K562 (cell line): Measurements from ENCODE around the gene ADRB1. TPM values are rescaled to one million over a fixed set of nuclear protein-coding genes. Genes with fewer than 3 reads are reported as not detected.

Experiments used
- ATAC-seq: fragments of 200-7000 bp; cut with Tn5 transposase; 3 replicates; pipeline ENCODE4 v1.9.1; 2020; ENCODE audit warnings: moderate library complexity
- BruUV-seq: library from RNA; stranded (reverse); fragments of 400-500 nt; replicated peaks from 2 replicates; lab custom pipeline; 2021; lab: Mats Ljungman, UMichigan
- CTCF ChIA-PET: fragments of 300-600 bp; formaldehyde crosslinking; extraction: SDS; loops from one replicate; lab custom pipeline; 2021; ENCODE audit warnings: low intra/inter-chr PET ratio; lab: Yijun Ruan, JAX
- POLR2A ChIA-PET: fragments of 300-600, 350-650 bp; sonication (Branson Sonifier 250); formaldehyde crosslinking; extraction: SDS; loops from one replicate; lab custom pipeline; 2021; ENCODE audit warnings: antibody characterized with exemption, inconsistent platforms; lab: Yijun Ruan, JAX
- DNase-seq, 4 experiments: peaks; one replicate each; pipeline versions ENCODE4 v3.0.0 to v3.0.0-alpha.2; 2011 to 2018; ENCODE audit warnings: low spot score in 3 of 4, mixed read lengths in 3 of 4; ENCODE audit errors: extremely low read depth in 1 of 4
- FAIRE-seq: peaks from 2 replicates; lab custom pipeline; 2011; peaks lifted over from hg19 to GRCh38; lab: Jason Lieb, UNC
- H2AFZ ChIP-seq: 2 replicates; pipeline ENCODE4 v1.6.0; 2011; ENCODE audit warnings: low read depth, low read length, control low read depth, inconsistent platforms
- H3K27ac ChIP-seq: fragments of 200-600 bp; 3 replicates; pipeline ENCODE4 v1.8.0; 2011; ENCODE audit warnings: low read depth, mild to moderate bottlenecking, control low read depth, inconsistent platforms, low read length, moderate library complexity, mixed read lengths; ENCODE audit errors: extremely low read depth
- H3K27me3 ChIP-seq, 2 experiments: fragments of 300-600 bp in 1 of 2; 2 replicates in 1 of 2; 3 replicates in 1 of 2; pipeline versions ENCODE4 v1.6.0 to v1.8.0; 2011; ENCODE audit warnings: inconsistent platforms in 2 of 2, low read length in 2 of 2, mild to moderate bottlenecking in 1 of 2, mixed read lengths in 1 of 2, moderate library complexity in 1 of 2; ENCODE audit not compliant: control insufficient read depth in 2 of 2, insufficient read depth in 2 of 2
- H3K36me3 ChIP-seq: fragments of 300-600 bp; 3 replicates; pipeline ENCODE4 v1.8.0; 2011; ENCODE audit warnings: mild to moderate bottlenecking, low read length, inconsistent platforms; ENCODE audit not compliant: control insufficient read depth, insufficient read depth
- H3K4me1 ChIP-seq, 2 experiments: fragments of 200-600 bp in 1 of 2; replicated peaks in 1 of 2; 2 replicates in 1 of 2; 3 replicates in 1 of 2; pipeline versions ENCODE4 v1.5.1 to v1.8.0; 2011; ENCODE audit warnings: inconsistent platforms in 2 of 2, low read length in 2 of 2, mild to moderate bottlenecking in 1 of 2, mixed read lengths in 1 of 2, moderate library complexity in 1 of 2; ENCODE audit not compliant: control insufficient read depth in 2 of 2, insufficient read depth in 2 of 2
- H3K4me2 ChIP-seq: 2 replicates; pipeline ENCODE4 v1.6.1; 2011; ENCODE audit warnings: low read length, control low read depth, inconsistent platforms, mixed read lengths; ENCODE audit not compliant: insufficient read depth
- H3K4me3 ChIP-seq: fragments of 200-600 bp; sonication (generic), shearing (Covaris generic); 2 replicates; pipeline ENCODE4 v1.5.1; 2016; ENCODE audit warnings: control low read depth, inconsistent platforms
- H3K79me2 ChIP-seq: fragments of 200-600 bp; 3 replicates; pipeline ENCODE4 v1.8.0; 2011; ENCODE audit warnings: low read length, inconsistent platforms; ENCODE audit not compliant: control insufficient read depth, insufficient read depth
- H3K9ac ChIP-seq, 2 experiments: 2 replicates each; pipeline versions ENCODE4 v1.6.0 to v1.6.1; 2011; ENCODE audit warnings: low read depth in 2 of 2, low read length in 2 of 2, control low read depth in 1 of 2, inconsistent platforms in 1 of 2, mild to moderate bottlenecking in 1 of 2, mixed read lengths in 1 of 2; ENCODE audit not compliant: insufficient read depth in 1 of 2
- H3K9me1 ChIP-seq: one replicate; pipeline ENCODE4 v1.6.0; 2011; ENCODE audit warnings: inconsistent platforms, mild to moderate bottlenecking, low read length, moderate library complexity; ENCODE audit not compliant: control insufficient read depth, insufficient read depth
- H3K9me3 ChIP-seq: replicated peaks from 2 replicates; pipeline ENCODE4 v1.5.1; 2011; ENCODE audit warnings: low read depth, low read length, inconsistent platforms; ENCODE audit not compliant: control insufficient read depth, insufficient read depth
- H4K20me1 ChIP-seq: replicated peaks from 2 replicates; pipeline ENCODE4 v1.6.1; 2011; ENCODE audit warnings: low read length, inconsistent platforms, mixed read lengths; ENCODE audit not compliant: control insufficient read depth, insufficient read depth
- CBX3 ChIP-seq, 2 experiments: IDR thresholded peaks; 1 replicate in 1 of 2; 2 replicates in 1 of 2; pipeline ENCODE4 v1.6.1; 2012; ENCODE audit warnings: inconsistent platforms in 2 of 2, low read length in 2 of 2, borderline replicate concordance in 1 of 2, control low read depth in 1 of 2
- FOXP1 ChIP-seq: sonication (generic); formaldehyde crosslinking; IDR thresholded peaks from 2 replicates; pipeline ENCODE4 v1.8.0; 2022; ENCODE audit warnings: mild to moderate bottlenecking, missing genetic modification reagents
- KDM1A ChIP-seq, 2 experiments: fragments of 450-650 bp; IDR thresholded peaks; 2 replicates each; pipeline ENCODE4 v1.6.1; 2016; ENCODE audit warnings: mild to moderate bottlenecking in 2 of 2
- NR2C1 ChIP-seq, 2 experiments: fragments of 450-650 bp; IDR thresholded peaks; 2 replicates each; pipeline ENCODE4 v1.6.1; 2017; ENCODE audit warnings: mild to moderate bottlenecking in 2 of 2, antibody characterized with exemption in 1 of 2, inconsistent platforms in 1 of 2, missing compliant biosample characterization in 1 of 2, missing genetic modification characterization in 1 of 2
- RFX1 ChIP-seq: fragments of 450-650 bp; IDR thresholded peaks from 2 replicates; pipeline ENCODE4 v1.6.1; 2016; ENCODE audit warnings: mild to moderate bottlenecking, moderate library complexity
- RUNX1 ChIP-seq: sonication (generic); IDR thresholded peaks from 2 replicates; pipeline ENCODE4 v1.6.1; 2016; ENCODE audit warnings: antibody characterized with exemption, low read depth
- SMARCC2 ChIP-seq: fragments of 450-650 bp; IDR thresholded peaks from 2 replicates; pipeline ENCODE4 v1.6.1; 2017; ENCODE audit warnings: antibody characterized with exemption, moderate library complexity, mild to moderate bottlenecking, low read depth
- ZBED1 ChIP-seq: IDR thresholded peaks from 2 replicates; pipeline ENCODE4 v1.6.1; 2014
- ZFPM2 ChIP-seq: fragments of 250-450 bp; sonication (Bioruptor Pico); IDR thresholded peaks from 2 replicates; pipeline ENCODE4 v1.5.1; 2022; ENCODE audit warnings: mild to moderate bottlenecking
- ZNF212 ChIP-seq: fragments of 450-650 bp; formaldehyde crosslinking; IDR thresholded peaks from 2 replicates; pipeline ENCODE4 v1.4.0; 2020; ENCODE audit warnings: mild to moderate bottlenecking
- ZNF445 ChIP-seq: fragments of 250-450 bp; sonication (Bioruptor Pico); IDR thresholded peaks from 2 replicates; pipeline ENCODE4 v1.4.0; 2020; ENCODE audit warnings: low read depth, mild to moderate bottlenecking, moderate library complexity
- ZNF561 ChIP-seq: fragments of 450-650 bp; formaldehyde crosslinking; conservative IDR thresholded peaks from 2 replicates; pipeline ENCODE4 v1.4.0; 2020; ENCODE audit warnings: mild to moderate bottlenecking, moderate library complexity
- ZNF644 ChIP-seq: fragments of 200-800 bp; sonication (Bioruptor generic); IDR thresholded peaks from 2 replicates; pipeline ENCODE4 v1.6.1; 2016; ENCODE audit warnings: low read depth, missing genetic modification characterization, missing compliant biosample characterization
- WGBS: fragments of 100-300 bp; shearing (Covaris generic); methylation state at CpG from one replicate; pipeline ENCODE4 v1.1.6; 2016; ENCODE audit warnings: low coverage, mixed read lengths; ENCODE audit not compliant: insufficient coverage; ENCODE audit errors: missing lambda C conversion rate; 5-methylcytosine and 5-hydroxymethylcytosine counted together
- in situ Hi-C: fragments of 300-500 bp; cut with MboI; formaldehyde crosslinking; loops from 4 replicates; pipeline ENCODE4 v1.15.0; 2018; ENCODE audit warnings: inconsistent platforms, mixed read lengths
- intact Hi-C: fragments of 100-400 bp; cut with micrococcal nuclease; formaldehyde crosslinking; loops from 2 replicates; pipeline ENCODE4 v1.14.2; 2022
- polyA plus RNA-seq, 8 experiments: library from polyadenylated mRNA; depleted of rRNA in 4 of 8; stranded (reverse) in 5 of 8; unstranded in 3 of 8; fragments of >200 nt; fragmentation: Nextera tagmentation in 2 of 8; fragmentation: Illumina TruSeq in 1 of 8; extraction: Ambion mirVana in 2 of 8; extraction: Trizol in 1 of 8; gene quantifications; 2 replicates each; pipeline versions ENCODE4 v1.2.1 to v1.2.3, GENCODE V29; 2011 to 2014; ENCODE audit warnings: inconsistent platforms in 1 of 8, missing spikeins in 1 of 8
- total RNA-seq, 7 experiments: library from RNA; depleted of rRNA in 6 of 7; stranded (reverse); fragments of >200 nt in 6 of 7; fragmentation: Illumina TruSeq in 2 of 7; extraction: Trizol in 2 of 7; gene quantifications; 2 replicates each; pipeline versions ENCODE4 v1.2.1 to v1.2.3, GENCODE V29; 2011 to 2021; ENCODE audit warnings: low replicate concordance in 1 of 7
- TF ChIP-seq, protein P1 (sequence below): sonication (generic); formaldehyde crosslinking; IDR thresholded peaks from 2 replicates; pipeline ENCODE4 v1.8.1; 2022; ENCODE audit warnings: missing genetic modification reagents
- TF ChIP-seq, protein P2 (sequence below): IDR thresholded peaks from 2 replicates; pipeline ENCODE4 v1.6.1; 2016; ENCODE audit warnings: missing genetic modification characterization, missing compliant biosample characterization

Gene ADRB1
- total and polyA plus RNA-seq, 9 of the 15 experiments (the other 6 are each of a cell fraction or from before 2014, with no cell fraction given), result 0.07 to 0.11 (median 0.09) TPM; not detected in 6

DNA sequence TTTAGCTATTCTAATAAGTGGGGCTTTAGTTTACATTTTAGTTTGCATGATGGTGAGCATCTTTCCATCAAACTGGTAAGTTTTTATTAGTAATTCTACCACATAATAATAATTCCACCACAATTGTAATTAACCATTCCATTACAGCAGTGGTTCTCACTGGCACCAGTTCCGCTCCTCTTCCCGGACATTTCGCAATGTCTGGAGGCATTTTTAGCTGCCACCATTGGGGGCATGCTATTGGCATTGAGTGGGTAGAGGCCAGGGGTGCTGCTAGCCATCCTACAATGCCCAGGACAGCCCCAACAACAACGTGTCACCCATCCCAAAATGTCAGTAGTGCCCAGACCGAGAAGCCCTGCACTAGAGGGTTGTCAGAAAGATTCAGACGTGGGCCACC is 31.4 kb downstream of the ADRB1 start:
- ATAC-seq, result no peak
- TF ChIP-seq, protein P1, sequence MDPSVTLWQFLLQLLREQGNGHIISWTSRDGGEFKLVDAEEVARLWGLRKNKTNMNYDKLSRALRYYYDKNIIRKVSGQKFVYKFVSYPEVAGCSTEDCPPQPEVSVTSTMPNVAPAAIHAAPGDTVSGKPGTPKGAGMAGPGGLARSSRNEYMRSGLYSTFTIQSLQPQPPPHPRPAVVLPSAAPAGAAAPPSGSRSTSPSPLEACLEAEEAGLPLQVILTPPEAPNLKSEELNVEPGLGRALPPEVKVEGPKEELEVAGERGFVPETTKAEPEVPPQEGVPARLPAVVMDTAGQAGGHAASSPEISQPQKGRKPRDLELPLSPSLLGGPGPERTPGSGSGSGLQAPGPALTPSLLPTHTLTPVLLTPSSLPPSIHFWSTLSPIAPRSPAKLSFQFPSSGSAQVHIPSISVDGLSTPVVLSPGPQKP (CRISPR knock-in tag), result no peak
- TF ChIP-seq CBX3 (IDR thresholded peaks at IDR 0.05; ENCODE audit: borderline replicate concordance in 1 of 2, low read length in 2 of 2), result no peak
- no peak for TF ChIP-seq ZNF212 (CRISPR knock-in tag)
- no peak for TF ChIP-seq ZNF445 (CRISPR knock-in tag)
- no peak for TF ChIP-seq RFX1
- TF ChIP-seq ZBED1, result no peak
- TF ChIP-seq FOXP1, result no peak
- TF ChIP-seq NR2C1 (IDR thresholded peaks at IDR 0.05), result no peak
- TF ChIP-seq NR2C1 (tag; IDR thresholded peaks at IDR 0.05), result no peak
- no peak for TF ChIP-seq RUNX1
- no peak for TF ChIP-seq SMARCC2
- TF ChIP-seq ZNF561 (CRISPR knock-in tag), result no peak
- TF ChIP-seq, protein P2, sequence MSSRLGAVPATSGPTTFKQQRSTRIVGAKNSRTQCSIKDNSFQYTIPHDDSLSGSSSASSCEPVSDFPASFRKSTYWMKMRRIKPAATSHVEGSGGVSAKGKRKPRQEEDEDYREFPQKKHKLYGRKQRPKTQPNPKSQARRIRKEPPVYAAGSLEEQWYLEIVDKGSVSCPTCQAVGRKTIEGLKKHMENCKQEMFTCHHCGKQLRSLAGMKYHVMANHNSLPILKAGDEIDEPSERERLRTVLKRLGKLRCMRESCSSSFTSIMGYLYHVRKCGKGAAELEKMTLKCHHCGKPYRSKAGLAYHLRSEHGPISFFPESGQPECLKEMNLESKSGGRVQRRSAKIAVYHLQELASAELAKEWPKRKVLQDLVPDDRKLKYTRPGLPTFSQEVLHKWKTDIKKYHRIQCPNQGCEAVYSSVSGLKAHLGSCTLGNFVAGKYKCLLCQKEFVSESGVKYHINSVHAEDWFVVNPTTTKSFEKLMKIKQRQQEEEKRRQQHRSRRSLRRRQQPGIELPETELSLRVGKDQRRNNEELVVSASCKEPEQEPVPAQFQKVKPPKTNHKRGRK, result no peak
- no peak for TF ChIP-seq KDM1A (IDR thresholded peaks at IDR 0.05)
- TF ChIP-seq ZFPM2, result no peak
- TF ChIP-seq ZNF644 (tag), result no peak
- TF ChIP-seq, all 486 proteins: peak for 0
- no peak overlapping the region for H3K27ac ChIP-seq
- no peaks in the 10 kb centered on the region for H4K20me1 ChIP-seq
- no peaks in the 10 kb centered on the region for H3K9me1 ChIP-seq
- in situ Hi-C loops, result no loop called here
- intact Hi-C loops, result no loop called here
- H3K4me3 ChIP-seq, result no peak overlapping the region
- FAIRE-seq (no peak), DNase-seq (no peak)
- BruUV-seq, result no TSS peak
- H2AFZ ChIP-seq, result no peak overlapping the region
- peaks cover 0 to 6% of the 10 kb centered on the region in 2 experiments; a peak in 2 of 5 replicates for H3K27me3 ChIP-seq
- H3K9me3 ChIP-seq, result no peaks in the 10 kb centered on the region
- H3K9ac ChIP-seq, result no peak overlapping the region
- no peaks in the 10 kb centered on the region for H3K79me2 ChIP-seq
- POLR2A ChIA-PET, result no interaction called here
- WGBS, result 7% methylated on average over 6 of the region's 6 CpGs
- H3K4me2 ChIP-seq, result no peak overlapping the region
- no peaks in the 10 kb centered on the region for H3K36me3 ChIP-seq
- H3K4me1 ChIP-seq, result no peaks in the 10 kb centered on the region
- CTCF ChIA-PET, result no interaction called here
